ENCODE results near the gene XPO6.

The XPO6 gene

GRCh38 chr16:28100810-28101532, 110.8 kb downstream of the XPO6 start:
- TF ChIP-seq SPI1 (IDR thresholded peaks at IDR 0.05; ENCODE audit: borderline replicate concordance, low read depth) (no peak), CTCF (IDR thresholded peaks at IDR 0.05; ENCODE audit: insufficient read depth, low read length) (no peak), GABPA (IDR thresholded peaks at IDR 0.05; ENCODE audit: low read depth) (no peak), POLR2AphosphoS5 (IDR thresholded peaks at IDR 0.05; ENCODE audit: low read depth) (no peak), REST (IDR thresholded peaks at IDR 0.05; ENCODE audit: insufficient replicate concordance, low read depth) (no peak)
- no peak for DNase-seq (ENCODE audit: low read depth in 1 of 2, low spot score in 1 of 2)
- Histone ChIP-seq H3K27ac (replicated peaks) (no peak overlapping the region), H3K4me3 (replicated peaks; ENCODE audit: insufficient read depth, low read length) (no peak overlapping the region), H3K27me3 (ENCODE audit: insufficient read depth, poor library complexity, severe bottlenecking) (no peaks in the 10 kb centered on the region)

- Histone ChIP-seq H3K27me3 (ENCODE audit: insufficient read depth, poor library complexity, severe bottlenecking) (no peaks in the 10 kb centered on the region), H3K27ac (replicated peaks) (no peak overlapping the region), H3K4me3 (replicated peaks; ENCODE audit: insufficient read depth, low read length) (no peak overlapping the region)
- TF ChIP-seq SPI1 (IDR thresholded peaks at IDR 0.05; ENCODE audit: borderline replicate concordance, low read depth) (no peak), REST (IDR thresholded peaks at IDR 0.05; ENCODE audit: insufficient replicate concordance, low read depth) (no peak), CTCF (IDR thresholded peaks at IDR 0.05; ENCODE audit: insufficient read depth, low read length) (no peak), GABPA (IDR thresholded peaks at IDR 0.05; ENCODE audit: low read depth) (no peak), POLR2AphosphoS5 (IDR thresholded peaks at IDR 0.05; ENCODE audit: low read depth) (no peak)
- no peak for DNase-seq (ENCODE audit: low read depth in 1 of 2, low spot score in 1 of 2)
Measured at GRCh38 chr16:28098959-28099945, 112.5 kb downstream of the XPO6 start.

- Histone ChIP-seq H3K4me3 (replicated peaks; ENCODE audit: insufficient read depth, low read length) (no peak overlapping the region), H3K27me3 (ENCODE audit: insufficient read depth, poor library complexity, severe bottlenecking) (no peaks in the 10 kb centered on the region), H3K27ac (replicated peaks) (no peak overlapping the region)
- TF ChIP-seq GABPA (IDR thresholded peaks at IDR 0.05; ENCODE audit: low read depth) (no peak), REST (IDR thresholded peaks at IDR 0.05; ENCODE audit: insufficient replicate concordance, low read depth) (no peak), POLR2AphosphoS5 (IDR thresholded peaks at IDR 0.05; ENCODE audit: low read depth) (no peak), CTCF (IDR thresholded peaks at IDR 0.05; ENCODE audit: insufficient read depth, low read length) (no peak), SPI1 (IDR thresholded peaks at IDR 0.05; ENCODE audit: borderline replicate concordance, low read depth) (no peak)
- DNase-seq (ENCODE audit: low read depth in 1 of 2, low spot score in 1 of 2), result no peak
Measured at GRCh38 chr16:28098171-28098958, 113.4 kb downstream of the XPO6 start.

All from HL-60 (cell line).